Measurements from ENCODE around the gene GRK4.

DNA sequence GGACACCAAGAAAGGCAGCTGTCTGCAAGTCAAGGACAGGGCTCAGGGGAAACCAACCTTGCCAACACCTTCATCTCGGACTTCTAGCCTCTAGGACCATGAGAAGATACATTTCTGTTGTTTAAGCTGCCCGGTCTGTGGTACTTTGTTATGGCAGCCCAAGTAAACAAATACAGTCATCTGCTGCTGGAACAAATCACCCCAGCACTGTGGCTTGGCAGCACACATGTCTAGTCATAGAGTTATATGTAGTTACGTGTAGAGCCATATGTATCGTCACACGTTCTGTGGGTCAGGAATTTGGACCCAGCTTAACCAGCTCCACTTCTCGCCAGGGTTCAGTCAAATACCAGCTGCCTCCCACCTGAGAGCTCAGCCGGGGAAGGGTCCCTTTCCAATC is 108.4 kb downstream of the GRK4 start:
- TF ChIP-seq, protein P1, sequence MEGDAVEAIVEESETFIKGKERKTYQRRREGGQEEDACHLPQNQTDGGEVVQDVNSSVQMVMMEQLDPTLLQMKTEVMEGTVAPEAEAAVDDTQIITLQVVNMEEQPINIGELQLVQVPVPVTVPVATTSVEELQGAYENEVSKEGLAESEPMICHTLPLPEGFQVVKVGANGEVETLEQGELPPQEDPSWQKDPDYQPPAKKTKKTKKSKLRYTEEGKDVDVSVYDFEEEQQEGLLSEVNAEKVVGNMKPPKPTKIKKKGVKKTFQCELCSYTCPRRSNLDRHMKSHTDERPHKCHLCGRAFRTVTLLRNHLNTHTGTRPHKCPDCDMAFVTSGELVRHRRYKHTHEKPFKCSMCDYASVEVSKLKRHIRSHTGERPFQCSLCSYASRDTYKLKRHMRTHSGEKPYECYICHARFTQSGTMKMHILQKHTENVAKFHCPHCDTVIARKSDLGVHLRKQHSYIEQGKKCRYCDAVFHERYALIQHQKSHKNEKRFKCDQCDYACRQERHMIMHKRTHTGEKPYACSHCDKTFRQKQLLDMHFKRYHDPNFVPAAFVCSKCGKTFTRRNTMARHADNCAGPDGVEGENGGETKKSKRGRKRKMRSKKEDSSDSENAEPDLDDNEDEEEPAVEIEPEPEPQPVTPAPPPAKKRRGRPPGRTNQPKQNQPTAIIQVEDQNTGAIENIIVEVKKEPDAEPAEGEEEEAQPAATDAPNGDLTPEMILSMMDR (conservative IDR thresholded peaks at IDR 0.05; ENCODE audit: low read length), result no peak
- no peak for TF ChIP-seq EZH2phosphoT487 (IDR thresholded peaks at IDR 0.05; ENCODE audit: borderline replicate concordance)

Measured in Loucy (cell line).